Fibroblast of skin of abdomen (primary cell): ENCODE measurements around the gene VAPB.

Experiments
- DNase-seq: peaks from one replicate; pipeline ENCODE4 v3.0.0-alpha.2; 2013

VAPB gene

GRCh38 chr20:58436868-58437645 lies 48.0 kb downstream of the VAPB start:
- DNase-seq, result no peak

- no peak for DNase-seq
These were observed 50.2 kb downstream of the VAPB start for GRCh38 chr20:58438970-58439808.

DNA sequence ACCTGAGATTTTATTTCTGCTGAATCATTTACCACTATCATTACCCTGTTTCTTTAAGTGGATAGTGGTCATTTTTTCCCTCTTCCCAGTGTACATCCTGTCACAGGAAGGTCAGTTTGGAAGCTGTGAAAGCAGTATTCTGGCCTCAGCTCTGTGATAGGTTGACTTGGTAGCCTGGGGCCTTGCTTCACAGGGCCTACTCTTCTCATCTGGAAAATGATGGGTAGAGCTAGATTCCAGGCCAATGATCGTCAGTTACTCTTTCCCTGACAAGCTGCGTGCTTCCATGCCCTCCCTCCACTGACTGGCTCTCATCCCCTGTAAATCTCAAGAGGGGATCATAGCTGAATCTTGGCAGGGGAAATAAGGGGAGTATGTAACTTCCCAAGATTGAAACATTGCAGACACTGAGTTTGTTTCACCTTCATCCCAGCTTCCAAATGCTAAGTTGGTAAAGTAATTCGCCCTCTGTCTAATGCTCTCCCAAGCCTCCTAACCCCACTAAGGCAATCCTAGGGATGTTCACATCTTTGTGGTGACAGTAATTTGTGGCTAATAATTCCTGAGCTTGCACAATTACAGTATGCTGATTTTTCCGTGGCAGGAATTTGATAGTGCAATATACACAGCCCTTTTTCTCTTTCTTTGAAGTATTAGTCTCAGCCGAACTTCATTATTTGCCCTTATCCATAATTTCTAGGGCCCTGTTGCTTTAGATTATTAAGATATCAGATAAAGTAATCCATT lies 51.2 kb downstream of the VAPB start:
- DNase-seq, result no peak

DNA sequence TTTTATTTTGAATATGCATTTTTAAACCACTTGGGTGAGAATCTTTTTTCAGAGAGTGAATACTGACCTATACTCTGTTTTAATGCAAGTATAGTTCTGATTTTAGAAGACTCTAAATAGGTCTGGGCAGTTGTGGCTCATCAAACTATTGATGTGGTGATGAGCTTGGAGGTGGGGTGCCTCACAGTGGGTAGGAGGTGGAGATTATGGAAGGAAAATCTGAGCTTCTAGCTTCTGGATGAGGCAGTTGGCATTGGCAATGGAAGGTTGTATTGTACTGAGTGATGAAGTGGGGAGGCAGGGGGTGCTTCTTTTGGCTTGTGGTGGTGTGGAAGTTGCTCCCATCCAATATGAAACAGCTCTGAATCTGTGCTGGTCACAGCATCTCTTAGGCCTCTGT lies 52.7 kb downstream of the VAPB start:
- DNase-seq, result no peak

DNA sequence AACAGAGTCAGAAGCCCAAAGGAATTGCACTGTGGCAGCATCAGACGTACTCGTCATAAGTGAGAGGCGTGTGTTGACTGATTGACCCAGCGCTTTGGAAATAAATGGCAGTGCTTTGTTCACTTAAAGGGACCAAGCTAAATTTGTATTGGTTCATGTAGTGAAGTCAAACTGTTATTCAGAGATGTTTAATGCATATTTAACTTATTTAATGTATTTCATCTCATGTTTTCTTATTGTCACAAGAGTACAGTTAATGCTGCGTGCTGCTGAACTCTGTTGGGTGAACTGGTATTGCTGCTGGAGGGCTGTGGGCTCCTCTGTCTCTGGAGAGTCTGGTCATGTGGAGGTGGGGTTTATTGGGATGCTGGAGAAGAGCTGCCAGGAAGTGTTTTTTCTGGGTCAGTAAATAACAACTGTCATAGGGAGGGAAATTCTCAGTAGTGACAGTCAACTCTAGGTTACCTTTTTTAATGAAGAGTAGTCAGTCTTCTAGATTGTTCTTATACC lies 55.8 kb downstream of the VAPB start:
- DNase-seq, result no peak

- DNase-seq, result no peak
These were observed 57.4 kb downstream of the VAPB start for GRCh38 chr20:58446264-58446959.

- DNase-seq, result no peak
These were observed 57.9 kb downstream of the VAPB start for GRCh38 chr20:58446960-58447265.

DNA sequence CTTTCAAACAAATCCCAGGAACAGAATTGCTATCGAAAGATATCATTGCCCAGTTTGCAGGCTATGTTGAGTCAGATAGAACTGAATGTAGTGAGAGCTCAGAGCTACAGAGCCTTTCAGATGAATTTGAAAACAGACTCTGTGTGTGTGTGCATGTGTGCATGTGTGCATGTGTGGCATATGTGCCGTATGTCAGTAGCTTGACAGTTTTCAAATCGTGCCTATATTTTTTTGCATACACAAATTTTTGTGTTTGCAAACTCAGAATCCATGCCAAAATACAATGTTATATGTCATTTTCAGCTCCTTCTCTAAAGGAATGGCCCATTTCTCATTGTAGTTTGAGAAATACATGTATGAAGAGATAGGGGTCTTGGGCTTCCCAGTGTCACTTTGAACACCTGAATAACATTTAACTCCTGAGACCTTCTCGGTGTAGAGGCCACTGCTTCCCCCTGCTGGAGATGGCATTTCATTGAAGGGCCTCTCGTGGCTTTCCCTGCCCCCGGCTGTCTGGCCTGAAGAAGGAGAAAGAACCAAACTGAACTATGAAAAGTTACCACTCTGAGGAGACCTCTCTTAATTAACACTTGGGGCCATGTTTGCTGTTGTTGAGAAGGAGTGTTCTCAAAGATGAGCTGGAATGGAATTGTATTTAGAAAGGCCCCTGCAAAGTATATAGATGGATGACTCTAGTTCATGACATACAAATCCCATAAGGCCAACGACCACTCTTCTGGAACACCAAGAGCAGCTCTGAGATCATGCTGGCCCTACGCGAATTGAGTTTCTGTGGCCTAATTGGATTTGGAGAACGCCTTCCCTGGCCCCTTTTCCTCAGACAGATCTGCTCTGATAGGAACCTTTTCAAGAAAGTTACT lies 58.7 kb downstream of the VAPB start:
- DNase-seq, result peak; percentile 44

- DNase-seq, result no peak
These were observed 59.9 kb downstream of the VAPB start for GRCh38 chr20:58448958-58449357.

GRCh38 chr20:58449681-58450221 lies 60.7 kb downstream of the VAPB start:
- DNase-seq, result no peak

DNA sequence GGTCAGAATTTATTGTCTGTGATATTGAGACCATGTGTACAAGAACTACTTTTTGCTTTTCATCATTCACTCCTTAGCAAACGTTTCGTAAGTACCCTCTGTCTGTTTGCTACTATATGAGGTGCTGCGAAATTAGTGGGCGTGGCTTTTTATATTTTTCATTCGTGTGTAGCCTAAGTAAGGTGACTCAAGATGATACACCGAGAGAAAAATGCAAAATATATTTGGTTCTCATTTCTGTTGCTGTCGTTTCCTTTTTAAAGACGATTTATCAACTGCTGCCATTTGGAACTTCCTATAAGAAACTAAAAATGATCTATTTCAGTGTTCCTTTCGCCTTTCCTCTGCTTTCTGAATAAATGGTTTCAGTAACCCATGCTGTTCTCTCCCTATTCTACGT lies 61.2 kb downstream of the VAPB start:
- peak; percentile 51 for DNase-seq

GRCh38 chr20:58452667-58453255 lies 63.7 kb downstream of the VAPB start:
- no peak for DNase-seq

- DNase-seq, result no peak
These were observed 64.4 kb downstream of the VAPB start for GRCh38 chr20:58453391-58453790.

- DNase-seq, result no peak
These were observed 65.4 kb downstream of the VAPB start for GRCh38 chr20:58454460-58454859.

GRCh38 chr20:58457083-58457695 lies 68.2 kb downstream of the VAPB start:
- DNase-seq, result peak; percentile 86

- DNase-seq, result peak; percentile 40
These were observed 69.5 kb downstream of the VAPB start for GRCh38 chr20:58458342-58459057.

- DNase-seq, result no peak
These were observed 70.2 kb downstream of the VAPB start for GRCh38 chr20:58459058-58459750.

DNA sequence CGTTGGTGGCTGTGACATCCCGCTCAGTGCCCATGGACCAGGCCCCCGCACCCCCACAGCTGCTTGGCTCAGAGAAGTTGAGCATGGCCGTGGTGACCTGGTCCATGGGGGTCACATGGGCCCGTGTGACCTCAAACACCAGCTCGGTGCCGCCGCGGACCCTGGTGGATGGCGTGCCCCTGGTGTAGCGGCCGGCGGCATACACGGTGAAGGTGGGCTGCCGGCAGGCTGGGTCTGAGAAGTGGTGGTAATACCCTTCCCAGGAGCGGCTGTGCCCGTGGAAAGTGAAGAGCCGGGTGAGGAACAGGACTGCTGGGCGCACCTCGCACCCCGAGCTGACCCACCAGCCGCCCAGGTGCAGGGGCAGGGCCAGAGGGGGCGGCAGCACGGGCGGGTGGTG lies 72.1 kb downstream of the VAPB start:
- no peak for DNase-seq

GRCh38 chr20:58461899-58462298 lies 72.9 kb downstream of the VAPB start:
- DNase-seq, result peak; percentile 50
